ENCODE results near the gene FAAP24.
"Not testable (repeated sequence)": the region's sequence is repeated elsewhere in the genome, so short reads cannot be mapped to it uniquely, and the experiment has no call there.

FAAP24 gene, protein sequence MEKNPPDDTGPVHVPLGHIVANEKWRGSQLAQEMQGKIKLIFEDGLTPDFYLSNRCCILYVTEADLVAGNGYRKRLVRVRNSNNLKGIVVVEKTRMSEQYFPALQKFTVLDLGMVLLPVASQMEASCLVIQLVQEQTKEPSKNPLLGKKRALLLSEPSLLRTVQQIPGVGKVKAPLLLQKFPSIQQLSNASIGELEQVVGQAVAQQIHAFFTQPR

GRCh38 chr19:32971715-32972540 is at the start of gene FAAP24, which contains the start of gene CEP89:
FAAP24 (plus strand) TSS chr19:32972242; CDS start chr19:32973197, 955 bp downstream.
CEP89 (minus strand) TSS chr19:32971958; CDS start chr19:32971874, 84 bp downstream.
- peak; percentile 87 to 96 for DNase-seq (ENCODE audit: low read depth in 2 of 2, low spot score in 1 of 2)

DNA sequence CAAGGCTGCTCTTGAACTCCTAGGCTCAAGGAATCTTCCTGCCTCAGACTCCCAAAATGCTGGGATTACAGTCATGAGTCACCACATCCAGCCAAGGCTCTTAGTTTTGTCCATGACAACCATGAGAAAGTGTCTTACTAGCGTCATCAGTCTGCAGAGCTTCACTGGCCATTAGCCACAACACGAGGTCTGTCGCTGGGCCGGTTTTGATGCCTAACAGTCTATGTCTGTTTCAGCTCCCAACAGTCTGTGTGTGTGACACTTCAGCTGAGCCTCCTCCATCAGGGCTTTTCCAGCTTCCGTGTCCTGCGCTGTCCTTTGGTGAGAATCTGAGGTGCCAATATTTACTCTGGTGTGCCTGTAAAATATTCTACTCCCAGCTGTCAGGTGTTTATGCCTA is 47.8 kb upstream of the FAAP24 start:
- DNase-seq (ENCODE audit: low read depth in 2 of 2, low spot score in 1 of 2): no peak

GRCh38 chr19:32928806-32929205 is 43.2 kb upstream of the FAAP24 start:
- DNase-seq (ENCODE audit: low read depth in 2 of 2, low spot score in 1 of 2): no peak

GRCh38 chr19:32930567-32930966 is 41.5 kb upstream of the FAAP24 start:
- DNase-seq (ENCODE audit: low read depth in 2 of 2, low spot score in 1 of 2): no peak

DNA sequence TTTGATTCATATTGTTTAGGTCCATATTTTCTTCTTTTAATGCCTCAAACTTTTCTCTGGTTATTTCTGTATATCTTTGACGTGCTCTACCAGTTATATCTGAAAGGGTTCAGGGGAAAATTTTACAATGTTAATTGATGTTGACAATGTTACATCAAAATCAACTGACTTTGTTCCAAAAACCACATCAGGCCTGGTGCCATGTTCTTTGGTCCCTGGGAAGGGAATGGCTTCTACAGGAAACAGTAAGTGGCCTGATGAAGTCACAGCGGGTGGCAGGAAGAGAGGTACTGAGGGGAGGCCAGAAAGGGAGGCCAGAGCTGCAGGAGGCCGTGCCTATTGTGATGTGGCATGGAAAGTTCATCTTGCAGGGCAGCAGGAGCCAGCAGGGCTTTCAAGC is 38.5 kb upstream of the FAAP24 start:
- DNase-seq (ENCODE audit: low read depth in 2 of 2, low spot score in 1 of 2): no peak

- no peak for DNase-seq (ENCODE audit: low read depth in 2 of 2, low spot score in 1 of 2)
These were observed 36.4 kb upstream of the FAAP24 start for GRCh38 chr19:32935629-32936028.

GRCh38 chr19:32936065-32936464 is 36.0 kb upstream of the FAAP24 start:
- DNase-seq (ENCODE audit: low read depth in 2 of 2, low spot score in 1 of 2): no peak

DNA sequence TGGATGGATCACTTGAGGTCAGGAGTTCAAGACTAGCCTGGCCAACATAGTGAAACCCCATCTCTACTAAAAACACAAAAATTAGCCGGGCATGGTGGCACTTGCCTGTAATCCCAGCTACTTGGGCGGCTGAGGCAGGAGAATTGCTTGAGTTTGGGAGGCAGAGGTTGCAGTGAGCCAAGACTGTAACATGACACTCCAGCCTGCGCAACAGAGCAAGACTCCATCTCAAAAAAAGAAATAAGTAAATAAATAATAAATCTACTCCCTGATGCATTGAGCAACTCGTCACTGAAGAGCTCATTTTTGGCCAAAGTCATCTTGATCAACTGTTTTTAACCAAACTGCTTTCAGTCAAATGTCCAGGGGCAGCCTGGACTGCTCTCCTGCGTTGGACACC is 30.8 kb upstream of the FAAP24 start:
- not testable (repeated sequence) for DNase-seq (ENCODE audit: low read depth in 2 of 2, low spot score in 1 of 2)

- DNase-seq (ENCODE audit: low read depth in 2 of 2, low spot score in 1 of 2): no peak
These were observed 26.8 kb upstream of the FAAP24 start for GRCh38 chr19:32945260-32945659.

- no peak for DNase-seq (ENCODE audit: low read depth in 2 of 2, low spot score in 1 of 2)
These were observed 5.3 kb upstream of the FAAP24 start for GRCh38 chr19:32966750-32967149.

- no peak for DNase-seq (ENCODE audit: low read depth in 2 of 2, low spot score in 1 of 2)
These were observed 2.5 kb upstream of the FAAP24 start for GRCh38 chr19:32969549-32969948.

DNA sequence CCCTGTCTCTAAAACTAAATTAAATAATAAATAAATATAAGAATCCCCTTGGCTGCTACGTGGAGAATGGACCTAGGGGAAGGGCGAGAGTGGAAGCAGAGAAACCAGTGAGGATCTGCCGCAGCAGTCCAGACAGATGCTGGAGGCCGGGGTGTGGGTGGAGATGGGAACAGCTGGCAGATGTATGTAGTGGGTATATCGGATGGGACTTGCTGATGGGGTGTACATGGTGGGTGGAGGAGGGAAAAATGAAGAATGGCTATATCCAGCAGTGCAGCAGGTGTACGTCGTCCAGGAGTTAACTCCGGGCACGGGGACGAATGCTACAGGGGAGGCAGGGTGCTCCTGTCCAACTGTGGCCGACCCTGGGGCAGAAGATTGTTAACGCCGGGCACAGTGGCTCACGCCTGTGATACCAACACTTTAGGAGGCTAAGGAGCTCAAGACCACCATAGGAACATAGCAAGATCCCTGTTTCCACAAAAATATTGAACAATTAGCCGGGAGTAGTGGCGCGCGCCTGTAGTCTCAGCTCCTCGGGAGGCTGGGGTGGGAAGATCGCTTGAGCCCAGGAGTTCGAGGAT is 938 bp upstream of the FAAP24 start:
- no peak for DNase-seq (ENCODE audit: low read depth in 2 of 2, low spot score in 1 of 2)

GRCh38 chr19:32976223-32976805 is 4.3 kb downstream of the FAAP24 start:
- peak; percentile 35 to 56 for DNase-seq (ENCODE audit: low read depth in 2 of 2, low spot score in 1 of 2)

GRCh38 chr19:32977280-32977679 is 5.2 kb downstream of the FAAP24 start:
- no peak for DNase-seq (ENCODE audit: low read depth in 2 of 2, low spot score in 1 of 2)

DNA sequence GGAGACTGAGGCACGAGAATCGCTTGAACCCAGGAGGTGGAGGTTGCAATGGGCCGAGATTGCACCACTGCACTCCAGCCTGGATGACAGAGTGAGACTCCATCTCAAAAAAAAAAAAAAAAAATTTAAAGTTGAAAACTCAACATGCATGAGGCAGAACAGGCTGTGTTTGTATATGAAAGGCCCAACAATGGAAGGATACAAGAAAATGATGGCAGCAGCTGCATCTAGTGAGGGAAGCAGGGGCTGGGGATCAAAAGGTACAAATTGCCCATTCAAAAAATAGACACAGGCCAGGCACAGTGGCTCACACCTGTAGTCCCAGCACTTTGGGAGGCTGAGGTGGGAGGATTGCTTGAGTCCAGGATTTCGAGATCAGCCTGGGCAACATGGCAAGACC is 5.8 kb downstream of the FAAP24 start:
- DNase-seq (ENCODE audit: low read depth in 2 of 2, low spot score in 1 of 2): not testable (repeated sequence)

- not testable (repeated sequence) for DNase-seq (ENCODE audit: low read depth in 2 of 2, low spot score in 1 of 2)
These were observed 7.8 kb downstream of the FAAP24 start for GRCh38 chr19:32979807-32980206.

DNA sequence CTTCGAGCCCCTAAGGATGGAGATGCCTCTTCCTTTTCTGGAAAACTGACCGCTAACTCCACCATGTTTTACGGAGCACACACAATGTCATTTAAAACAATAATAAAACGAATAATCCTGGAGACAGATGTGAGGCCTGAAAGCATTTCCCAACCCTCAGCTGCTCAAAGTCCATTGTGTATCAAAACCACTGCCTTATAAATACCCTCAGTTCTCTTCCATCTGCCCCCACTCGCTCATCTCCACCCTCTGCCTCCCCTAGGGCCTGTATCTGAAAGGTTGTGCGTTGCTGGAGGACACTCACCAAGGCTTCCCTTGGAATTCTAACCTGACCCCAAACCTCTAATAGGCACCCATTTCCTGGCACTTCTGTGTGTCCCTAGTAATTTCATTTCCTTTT is 10.4 kb downstream of the FAAP24 start:
- DNase-seq (ENCODE audit: low read depth in 2 of 2, low spot score in 1 of 2): not testable (repeated sequence)

DNA sequence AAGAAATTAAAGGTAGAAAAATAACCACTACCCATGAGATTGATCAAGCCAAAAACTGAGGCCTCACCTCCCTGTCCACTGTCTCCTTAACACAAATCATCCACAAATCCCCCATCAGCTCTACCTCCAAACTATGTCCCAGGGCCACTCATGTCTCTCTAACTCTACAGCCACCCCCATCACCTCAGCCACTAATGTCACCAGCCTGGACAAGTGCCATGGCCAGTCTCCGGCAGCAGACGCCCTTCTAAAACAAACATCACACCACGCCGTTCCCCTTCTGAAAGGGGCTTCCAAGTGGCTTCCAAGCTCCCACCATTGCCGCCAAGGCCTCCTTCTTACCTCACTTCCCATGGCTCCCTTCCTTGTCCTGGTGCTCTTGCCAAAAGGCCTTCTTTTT is 16.2 kb downstream of the FAAP24 start:
- not testable (repeated sequence) for DNase-seq (ENCODE audit: low read depth in 2 of 2, low spot score in 1 of 2)

- no peak for DNase-seq (ENCODE audit: low read depth in 2 of 2, low spot score in 1 of 2)
These were observed 16.7 kb downstream of the FAAP24 start for GRCh38 chr19:32988724-32989123.

DNA sequence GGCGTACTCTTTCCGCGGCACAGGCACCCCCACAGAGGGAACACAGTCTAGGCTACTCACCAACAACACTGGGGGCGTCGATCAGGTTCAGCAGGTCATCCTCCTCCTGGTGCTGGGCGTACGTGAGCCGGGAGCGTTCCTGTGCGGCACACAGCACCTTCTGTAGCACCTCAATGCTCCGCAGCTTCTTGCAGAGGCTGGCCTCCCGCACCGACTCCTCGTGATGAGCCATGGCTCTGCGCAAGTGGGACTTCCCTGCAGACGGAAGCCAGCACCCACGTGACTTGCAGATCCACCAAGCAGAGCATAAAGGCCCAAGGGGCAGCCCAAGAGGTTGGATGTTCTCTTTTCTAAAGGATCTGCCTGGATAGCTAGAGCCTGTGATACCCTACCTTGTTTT is 23.9 kb downstream of the FAAP24 start:
- not testable (repeated sequence) for DNase-seq (ENCODE audit: low read depth in 2 of 2, low spot score in 1 of 2)

DNA sequence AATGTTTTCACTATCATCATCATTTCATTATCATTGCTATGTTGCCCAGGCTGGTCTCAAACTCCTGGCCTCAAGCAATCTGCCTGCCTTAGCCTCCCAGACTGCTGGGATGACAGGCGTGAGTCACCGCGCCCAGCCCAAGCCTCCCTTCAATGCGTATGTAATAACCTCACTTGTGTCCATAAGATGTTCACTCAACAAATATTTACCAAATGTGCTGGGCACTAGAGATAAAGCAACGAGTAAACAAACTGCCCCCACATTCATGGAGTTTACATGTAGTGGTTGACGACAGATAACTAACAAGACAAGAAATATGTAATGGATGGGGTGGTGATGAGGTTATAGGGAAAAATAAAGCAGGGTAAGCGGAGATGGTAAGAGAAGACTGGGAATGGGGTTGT is 25.0 kb downstream of the FAAP24 start:
- DNase-seq (ENCODE audit: low read depth in 2 of 2, low spot score in 1 of 2): not testable (repeated sequence)

All from stimulated activated CD8-positive, alpha-beta memory T cell treated with anti-CD3 and anti-CD28 coated beads, Interleukin-4, amount 100 ng/mL, for 1 hour (primary cell).